ENCODE measurements around the gene OCIAD1.
"Not testable (repeated sequence)": the region's sequence is repeated elsewhere in the genome, so short reads cannot be mapped to it uniquely, and the experiment has no call there.

OCIAD1 gene

DNA sequence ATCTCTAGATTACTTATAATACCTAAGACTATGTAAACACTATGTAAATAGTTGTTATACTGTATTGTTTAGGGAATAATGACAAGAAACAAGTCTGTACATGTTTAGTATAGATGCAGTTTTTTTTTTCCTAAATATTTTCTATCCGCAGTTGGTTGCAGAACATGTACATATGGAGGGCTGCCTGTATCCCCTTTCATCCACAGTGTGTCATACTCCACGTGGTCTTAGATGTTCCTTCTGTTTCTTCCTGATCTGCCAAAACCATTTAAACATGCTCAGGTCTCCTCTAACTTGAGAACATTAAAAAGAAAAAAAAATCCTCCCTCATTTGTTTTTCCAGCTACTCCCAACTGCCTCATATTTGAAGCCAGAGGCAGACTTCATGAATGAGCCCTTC lies 14.0 kb downstream of the OCIAD1 start:
- no peak overlapping the region for H3K4me3 ChIP-seq (ENCODE audit: low read depth, low read length)
- TF ChIP-seq, protein P1, sequence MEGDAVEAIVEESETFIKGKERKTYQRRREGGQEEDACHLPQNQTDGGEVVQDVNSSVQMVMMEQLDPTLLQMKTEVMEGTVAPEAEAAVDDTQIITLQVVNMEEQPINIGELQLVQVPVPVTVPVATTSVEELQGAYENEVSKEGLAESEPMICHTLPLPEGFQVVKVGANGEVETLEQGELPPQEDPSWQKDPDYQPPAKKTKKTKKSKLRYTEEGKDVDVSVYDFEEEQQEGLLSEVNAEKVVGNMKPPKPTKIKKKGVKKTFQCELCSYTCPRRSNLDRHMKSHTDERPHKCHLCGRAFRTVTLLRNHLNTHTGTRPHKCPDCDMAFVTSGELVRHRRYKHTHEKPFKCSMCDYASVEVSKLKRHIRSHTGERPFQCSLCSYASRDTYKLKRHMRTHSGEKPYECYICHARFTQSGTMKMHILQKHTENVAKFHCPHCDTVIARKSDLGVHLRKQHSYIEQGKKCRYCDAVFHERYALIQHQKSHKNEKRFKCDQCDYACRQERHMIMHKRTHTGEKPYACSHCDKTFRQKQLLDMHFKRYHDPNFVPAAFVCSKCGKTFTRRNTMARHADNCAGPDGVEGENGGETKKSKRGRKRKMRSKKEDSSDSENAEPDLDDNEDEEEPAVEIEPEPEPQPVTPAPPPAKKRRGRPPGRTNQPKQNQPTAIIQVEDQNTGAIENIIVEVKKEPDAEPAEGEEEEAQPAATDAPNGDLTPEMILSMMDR (IDR thresholded peaks at IDR 0.05; ENCODE audit: borderline replicate concordance, insufficient read depth, low read depth, low read length) = no peak

DNA sequence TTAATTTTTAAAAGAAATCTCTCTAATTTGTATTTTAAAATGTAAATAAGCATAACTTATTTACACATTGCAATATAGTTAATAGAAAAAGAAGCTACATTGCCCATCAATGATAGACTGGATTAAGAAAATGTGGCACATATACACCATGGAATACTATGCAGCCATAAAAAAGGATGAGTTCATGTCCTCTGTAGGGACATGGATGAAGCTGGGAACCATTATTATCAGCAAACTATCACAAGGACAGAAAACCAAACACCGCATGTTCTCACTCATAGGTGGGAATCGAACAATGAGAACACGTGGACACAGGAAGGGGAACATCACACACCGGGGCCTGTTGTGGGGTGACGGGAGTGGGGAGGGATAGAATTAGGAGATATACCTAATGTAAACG lies 17.9 kb downstream of the OCIAD1 start:
- not testable (repeated sequence) for H3K4me3 ChIP-seq (ENCODE audit: low read depth, low read length)

DNA sequence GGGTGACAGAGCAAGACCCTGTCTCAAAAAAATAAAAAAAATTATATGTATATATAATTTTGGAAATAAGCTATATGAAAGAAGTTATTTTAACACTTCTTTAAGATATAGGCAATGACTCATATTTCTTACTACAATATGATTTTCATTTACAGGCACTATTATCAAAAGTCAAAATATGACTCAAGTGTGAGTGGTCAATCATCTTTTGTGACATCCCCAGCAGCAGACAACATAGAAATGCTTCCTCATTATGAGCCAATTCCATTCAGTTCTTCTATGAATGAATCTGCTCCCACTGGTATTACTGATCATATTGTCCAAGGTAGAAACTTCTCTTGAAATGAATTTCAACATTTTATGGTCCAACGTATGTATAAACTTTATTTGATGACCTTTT lies 20.8 kb downstream of the OCIAD1 start:
- H3K4me3 ChIP-seq (ENCODE audit: low read depth, low read length) = no peak overlapping the region
- TF ChIP-seq, protein P1 (IDR thresholded peaks at IDR 0.05; ENCODE audit: borderline replicate concordance, insufficient read depth, low read depth, low read length) = no peak

DNA sequence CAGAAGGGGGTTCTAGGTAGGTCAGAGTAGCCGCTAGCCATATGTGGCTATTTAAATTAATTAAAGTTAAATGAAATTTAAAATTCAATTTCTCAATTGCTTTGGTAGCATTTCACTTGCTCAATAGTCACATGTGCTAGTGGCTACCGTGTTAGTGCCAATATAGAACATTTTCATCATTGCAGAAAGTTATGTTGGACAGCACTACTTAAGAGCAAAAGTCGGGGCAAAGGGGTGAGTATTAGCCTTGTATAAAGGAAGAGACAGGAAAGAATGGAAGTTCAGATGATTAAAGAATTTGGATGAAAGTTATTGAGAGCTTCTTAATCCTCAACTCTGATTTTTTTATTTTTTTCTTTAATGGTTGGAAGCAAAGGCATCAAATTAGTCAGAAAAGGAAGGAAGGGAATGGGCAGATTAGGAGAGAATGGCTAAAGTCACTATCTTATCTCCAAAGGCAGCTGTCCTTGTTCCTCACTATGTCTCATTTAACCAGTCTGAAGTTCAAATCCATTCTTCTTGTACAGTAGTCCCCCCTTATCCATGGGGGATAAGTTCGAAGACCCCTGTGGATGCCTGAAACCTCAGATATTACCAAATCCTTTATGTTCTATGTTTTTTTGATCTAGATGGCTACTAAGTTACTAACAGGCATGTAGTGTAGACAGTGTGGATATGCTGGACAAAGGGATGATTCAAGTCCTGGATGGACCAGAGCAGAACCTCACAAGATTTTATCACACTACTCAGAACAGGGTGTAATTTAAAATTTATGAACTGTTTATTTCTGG lies 22.9 kb downstream of the OCIAD1 start:
- H3K4me3 ChIP-seq (ENCODE audit: low read depth, low read length) = no peak overlapping the region
- TF ChIP-seq, protein P1 (IDR thresholded peaks at IDR 0.05; ENCODE audit: borderline replicate concordance, insufficient read depth, low read depth, low read length) = no peak

DNA sequence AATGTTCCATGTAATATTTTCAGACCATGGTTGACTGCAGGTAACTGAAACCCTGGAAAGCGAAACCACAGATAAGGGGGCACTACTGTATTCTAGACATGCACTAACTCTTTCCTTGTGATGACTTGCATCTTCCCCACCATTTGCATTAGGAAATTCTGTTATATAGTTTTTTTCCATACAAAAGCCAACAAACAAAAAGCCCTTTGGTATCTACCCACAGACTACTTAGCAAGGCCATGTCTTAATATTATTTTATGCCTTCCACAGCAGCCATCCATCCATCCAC lies 23.5 kb downstream of the OCIAD1 start:
- TF ChIP-seq, protein P1 (IDR thresholded peaks at IDR 0.05; ENCODE audit: borderline replicate concordance, insufficient read depth, low read depth, low read length) = no peak
- no peak overlapping the region for H3K4me3 ChIP-seq (ENCODE audit: low read depth, low read length)

DNA sequence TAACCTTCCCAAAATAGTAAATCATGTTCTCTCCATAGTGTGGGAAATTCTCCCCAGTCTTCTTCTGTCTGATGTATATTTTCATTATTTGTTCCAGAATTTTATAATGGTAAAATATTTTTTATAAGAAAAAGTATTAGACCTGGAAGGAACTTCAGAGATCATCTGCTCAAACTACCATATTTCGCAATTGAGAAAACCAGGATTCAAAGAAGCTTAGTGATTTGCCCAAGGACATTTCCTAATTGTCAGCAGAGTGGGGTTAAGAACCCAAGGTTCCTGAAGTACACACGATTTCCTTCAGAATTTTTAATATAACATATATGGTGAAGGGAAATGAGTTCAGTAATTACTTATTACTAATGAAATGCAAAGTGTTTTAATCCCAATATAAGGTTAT lies 24.1 kb downstream of the OCIAD1 start:
- H3K4me3 ChIP-seq (ENCODE audit: low read depth, low read length) = no peak overlapping the region
- TF ChIP-seq, protein P1 (IDR thresholded peaks at IDR 0.05; ENCODE audit: borderline replicate concordance, insufficient read depth, low read depth, low read length) = no peak

DNA sequence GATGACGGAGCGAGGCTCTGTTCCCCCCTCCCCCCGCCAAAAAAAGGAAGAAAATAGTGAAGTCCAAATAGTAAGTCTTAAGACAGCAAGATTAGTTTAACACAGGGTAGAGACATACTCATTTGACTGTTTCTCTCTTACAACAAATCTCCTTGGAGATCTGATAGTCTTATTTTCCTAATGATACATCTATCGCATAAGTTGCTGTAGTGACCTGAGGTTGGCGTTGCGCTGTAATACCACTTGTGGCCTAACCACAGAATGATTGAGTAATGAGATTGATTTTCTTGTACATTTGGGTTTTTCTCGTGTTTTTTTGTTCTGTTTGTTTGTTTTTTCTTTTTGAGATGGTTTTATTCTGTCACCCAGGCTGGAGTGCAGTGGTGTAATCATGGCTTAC lies 27.2 kb downstream of the OCIAD1 start:
- TF ChIP-seq, protein P1 (IDR thresholded peaks at IDR 0.05; ENCODE audit: borderline replicate concordance, insufficient read depth, low read depth, low read length) = no peak
- no peak overlapping the region for H3K4me3 ChIP-seq (ENCODE audit: low read depth, low read length)
